NCI-H187 treated with DMSO at 0.1 percent for 48 hours (cell line): ENCODE data around the gene ATF6.
"Not testable (repeated sequence)": the region's sequence is repeated elsewhere in the genome, so short reads cannot be mapped to it uniquely, and the experiment has no call there.

Source experiments
- DNase-seq: peaks from one replicate; lab custom pipeline; 2025; lab: John Stamatoyannopoulos, UW

The ATF6 gene

DNA sequence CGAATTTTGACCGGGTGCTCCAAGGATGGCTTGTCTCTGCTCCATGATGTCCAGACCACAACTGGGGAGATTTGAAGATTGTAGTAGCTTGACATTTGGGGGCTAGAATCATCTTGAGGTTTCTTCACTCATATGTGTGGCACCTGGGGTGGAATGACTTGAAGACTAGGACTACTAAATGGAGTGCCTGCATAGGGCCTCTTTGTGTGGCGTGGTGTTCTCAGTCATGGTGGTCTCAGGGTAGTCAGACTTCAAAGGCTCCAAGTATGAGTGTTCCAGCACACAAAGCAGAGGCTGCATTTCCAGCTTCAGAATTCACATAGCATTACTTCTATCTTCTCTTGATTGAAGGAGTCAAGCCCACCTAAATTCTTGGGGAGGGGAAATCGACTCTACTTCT is 16.8 kb downstream of the ATF6 start:
- no peak for DNase-seq

- DNase-seq: no peak
These were observed 18.8 kb downstream of the ATF6 start for GRCh38 chr1:161784968-161785367.

DNA sequence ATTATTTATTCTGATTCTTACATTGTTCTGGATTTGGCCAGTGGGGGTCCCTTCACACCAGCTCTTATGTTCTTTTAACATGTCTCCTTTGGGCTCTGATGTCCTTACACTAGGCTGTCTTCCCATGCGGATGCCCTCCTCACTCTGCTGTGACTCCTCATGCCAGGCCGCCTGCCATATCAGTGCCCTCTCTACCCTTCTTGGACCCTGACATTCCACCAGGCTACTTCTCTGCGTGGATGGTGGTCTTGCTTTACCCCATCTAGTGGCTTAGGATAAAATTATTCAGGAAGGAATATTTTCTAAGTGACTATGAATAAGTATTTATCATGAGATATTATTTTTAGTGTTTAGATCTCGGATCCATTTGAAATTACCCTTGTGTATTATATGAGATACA is 21.2 kb downstream of the ATF6 start:
- no peak for DNase-seq

GRCh38 chr1:161790587-161791317 is 24.6 kb downstream of the ATF6 start:
- no peak for DNase-seq

- DNase-seq: no peak
These were observed 26.0 kb downstream of the ATF6 start for GRCh38 chr1:161791904-161792655.

DNA sequence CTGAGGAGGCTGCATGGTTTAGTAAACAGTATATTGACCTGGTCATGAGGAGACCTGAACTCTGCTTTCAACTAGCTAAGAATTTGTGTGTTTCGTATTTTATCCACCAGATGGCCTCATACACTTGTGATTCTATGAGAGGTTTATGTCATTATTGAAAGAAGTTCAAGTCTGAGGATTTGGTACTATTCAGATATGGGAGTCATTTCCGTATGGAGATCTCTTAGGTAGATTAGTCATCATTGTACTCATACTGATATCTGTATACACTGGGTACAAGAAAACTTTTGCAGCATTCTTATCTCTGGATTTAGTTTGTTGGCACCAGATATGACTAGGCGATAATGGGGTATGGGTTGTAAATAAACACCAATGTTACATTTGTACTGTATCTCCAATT is 26.6 kb downstream of the ATF6 start:
- DNase-seq: no peak

GRCh38 chr1:161799792-161800191 is 33.7 kb downstream of the ATF6 start:
- DNase-seq: no peak

GRCh38 chr1:161801955-161802354 is 35.8 kb downstream of the ATF6 start:
- DNase-seq: no peak

- DNase-seq: no peak
These were observed 37.1 kb downstream of the ATF6 start for GRCh38 chr1:161803181-161803580.

DNA sequence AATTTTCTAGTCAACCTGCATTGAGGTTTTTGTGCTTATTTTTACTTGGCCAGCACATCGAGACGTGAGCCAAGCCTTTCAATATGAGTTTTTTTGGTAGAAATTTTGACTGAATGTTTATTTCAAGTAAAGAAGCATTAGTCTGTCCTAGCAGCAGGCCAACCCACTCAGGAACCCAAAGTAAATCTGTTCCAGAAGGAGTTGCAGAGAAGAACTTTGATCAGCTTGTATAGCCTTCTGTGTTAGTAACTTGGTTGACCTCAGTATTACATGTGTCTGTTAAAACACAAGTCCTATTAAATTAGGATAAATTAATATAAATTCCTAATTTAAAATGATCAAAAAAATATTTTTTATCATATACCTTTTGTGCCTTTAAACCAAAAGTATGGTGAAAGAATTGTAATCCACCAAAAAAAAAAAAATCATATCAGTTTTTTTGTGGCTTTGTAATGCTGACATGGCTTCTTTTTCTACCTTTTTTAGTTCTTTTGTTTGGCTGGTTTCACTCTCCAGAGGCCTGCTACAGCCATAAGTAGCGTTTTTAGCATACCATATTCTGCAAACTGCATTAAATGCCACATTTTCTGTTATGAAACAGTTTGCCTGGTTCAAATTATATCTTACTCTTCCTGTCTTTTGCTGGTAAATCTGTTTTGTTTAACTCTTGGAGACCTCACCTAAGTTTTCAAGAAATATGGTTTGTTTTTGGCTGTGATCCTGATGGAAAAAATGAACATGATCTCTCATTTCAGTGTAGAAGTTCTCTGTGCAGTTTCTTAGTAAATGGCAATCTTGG is 39.5 kb downstream of the ATF6 start:
- no peak for DNase-seq

DNA sequence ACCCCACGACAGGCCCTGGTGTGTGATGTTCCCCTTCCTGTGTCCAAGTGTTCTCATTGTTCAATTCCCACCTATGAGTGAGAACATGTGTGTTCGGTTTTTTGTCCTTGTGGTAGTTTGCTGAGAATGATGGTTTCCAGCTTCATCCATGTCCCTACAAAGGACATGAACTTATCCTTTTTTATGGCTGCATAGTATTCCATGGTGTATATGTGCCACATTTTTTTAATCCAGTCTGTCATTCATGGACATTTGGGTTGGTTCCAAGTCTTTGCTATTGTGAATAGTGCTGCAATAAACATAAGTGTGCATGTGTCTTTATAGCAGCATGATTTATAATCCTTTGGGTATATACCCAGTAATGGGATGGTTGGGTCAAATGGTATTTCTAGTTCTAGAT is 43.1 kb downstream of the ATF6 start:
- DNase-seq: not testable (repeated sequence)

GRCh38 chr1:161809656-161810055 is 43.5 kb downstream of the ATF6 start:
- not testable (repeated sequence) for DNase-seq

- no peak for DNase-seq
These were observed 44.7 kb downstream of the ATF6 start for GRCh38 chr1:161810780-161811179.

GRCh38 chr1:161816201-161816600 is 50.1 kb downstream of the ATF6 start:
- no peak for DNase-seq

DNA sequence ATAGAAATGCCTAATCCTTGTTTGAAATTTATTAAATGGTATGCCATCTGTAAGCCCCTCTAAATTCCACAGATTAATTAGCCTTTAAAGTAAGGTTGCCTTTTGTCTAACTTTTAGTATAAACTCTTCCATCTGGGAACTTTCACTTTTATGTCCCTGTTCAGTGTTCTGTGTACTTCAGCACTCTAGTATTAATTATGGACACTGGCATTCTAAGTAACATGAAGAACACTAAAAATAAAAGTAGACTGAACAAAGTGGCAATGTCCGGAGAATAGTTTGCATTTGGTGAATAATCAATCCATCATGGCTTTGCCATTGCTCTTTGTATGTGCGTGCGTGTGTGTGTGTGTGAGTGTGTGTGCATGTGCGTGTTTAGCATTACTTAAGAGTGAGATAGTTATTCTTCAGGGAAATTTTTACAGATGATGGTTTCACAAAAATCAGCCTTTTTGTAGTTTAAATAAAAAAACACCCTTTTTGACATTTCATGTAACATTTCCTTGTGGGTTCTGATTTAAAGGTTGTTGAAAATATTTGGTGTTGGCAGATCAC is 51.1 kb downstream of the ATF6 start:
- DNase-seq: no peak

DNA sequence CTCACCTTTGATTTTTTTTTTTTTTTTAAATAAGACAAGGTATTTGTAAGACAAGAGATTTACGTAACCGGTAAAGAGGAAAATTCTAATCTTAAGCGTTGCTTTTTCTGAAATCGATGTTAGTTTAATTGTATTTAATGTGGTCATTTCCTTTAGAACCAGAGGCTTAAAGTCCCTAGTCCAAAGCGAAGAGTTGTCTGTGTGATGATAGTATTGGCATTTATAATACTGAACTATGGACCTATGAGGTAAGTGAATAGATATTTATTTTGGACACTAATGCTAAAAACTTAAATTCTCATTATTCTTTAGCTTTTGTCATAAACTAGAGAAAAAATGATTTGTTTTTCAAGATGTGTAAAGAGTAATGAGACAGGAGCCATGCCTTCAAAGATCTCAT is 54.8 kb downstream of the ATF6 start:
- DNase-seq: no peak

- DNase-seq: no peak
These were observed 58.5 kb downstream of the ATF6 start for GRCh38 chr1:161824618-161825017.

DNA sequence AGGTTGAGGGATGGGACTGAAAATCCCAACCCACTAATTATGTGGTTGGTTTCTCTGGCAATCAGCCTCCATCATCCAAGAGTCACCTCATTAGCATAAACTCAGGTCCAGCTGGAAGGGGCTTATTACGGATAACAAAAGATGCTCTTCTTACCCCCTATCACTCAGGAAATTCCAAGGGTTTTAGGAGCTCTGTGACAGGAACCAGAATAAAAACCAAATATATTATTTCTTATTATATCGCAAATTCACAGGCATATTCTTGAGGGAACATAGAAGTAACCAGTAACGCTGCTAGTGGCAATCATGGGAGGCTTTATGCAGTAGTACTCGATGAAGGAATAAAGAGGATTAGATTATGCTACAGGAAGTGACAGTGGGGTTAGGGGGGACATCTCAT is 59.7 kb downstream of the ATF6 start:
- no peak for DNase-seq

GRCh38 chr1:161826478-161826877 is 60.4 kb downstream of the ATF6 start:
- DNase-seq: no peak

DNA sequence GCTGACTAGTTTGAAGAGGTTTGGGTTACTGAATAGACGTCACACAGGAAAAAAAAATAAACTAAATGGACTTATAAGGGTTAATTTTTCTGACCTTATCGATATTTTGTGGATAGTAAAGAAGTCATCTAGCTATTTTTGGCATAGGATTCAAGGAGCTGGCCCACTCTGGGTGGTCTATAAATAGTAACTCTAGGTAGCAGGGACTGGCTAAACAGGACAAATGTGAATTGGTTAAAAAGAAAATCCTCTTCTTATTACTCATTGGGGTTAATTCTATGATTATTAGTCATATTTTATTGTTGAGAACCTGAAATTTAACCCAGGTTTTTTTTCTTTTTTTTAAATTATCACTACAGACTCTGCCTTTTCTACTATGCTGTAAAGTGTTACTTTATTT is 61.7 kb downstream of the ATF6 start:
- DNase-seq: no peak

- DNase-seq: not testable (repeated sequence)
These were observed 66.3 kb downstream of the ATF6 start for GRCh38 chr1:161832299-161832907.

GRCh38 chr1:161834967-161835550 is 68.9 kb downstream of the ATF6 start:
- no peak for DNase-seq
